KOPT-K1 (cell line): ENCODE data around the gene TMEM62.

ENCODE experiments used
- H3K27ac ChIP-seq: fragments of 200-600 bp; sonication (generic); 2 replicates; pipeline ENCODE4 v1.5.1; 2016; ENCODE audit warnings: antibody characterized with exemption, mild to moderate bottlenecking, low read depth, low read length; ENCODE audit not compliant: poor library complexity, severe bottlenecking
- H3K36me3 ChIP-seq: fragments of 200-600 bp; sonication (generic); 2 replicates; pipeline ENCODE4 v1.5.1; 2017; ENCODE audit warnings: antibody characterized with exemption, mild to moderate bottlenecking, low read length, moderate library complexity; ENCODE audit not compliant: insufficient read depth
- H3K9me3 ChIP-seq: fragments of 200-600 bp; sonication (generic); 2 replicates; pipeline ENCODE4 v1.5.1; 2017; ENCODE audit warnings: antibody characterized with exemption, low read length, mild to moderate bottlenecking; ENCODE audit not compliant: insufficient read depth, poor library complexity, severe bottlenecking

Gene TMEM62

GRCh38 chr15:43206054-43206453 is 72.7 kb downstream of the TMEM62 start:
- Histone ChIP-seq H3K27ac (no peak overlapping the region), H3K9me3 (no peaks in the 10 kb centered on the region), H3K36me3 (no peaks in the 10 kb centered on the region)

- Histone ChIP-seq H3K9me3 (no peaks in the 10 kb centered on the region), H3K27ac (no peak overlapping the region), H3K36me3 (no peaks in the 10 kb centered on the region)
Measured at GRCh38 chr15:43207024-43207423, 73.6 kb downstream of the TMEM62 start.

- Histone ChIP-seq H3K36me3 (no peaks in the 10 kb centered on the region), H3K9me3 (no peaks in the 10 kb centered on the region), H3K27ac (no peak overlapping the region)
Measured at GRCh38 chr15:43208052-43209002, 74.9 kb downstream of the TMEM62 start.

- Histone ChIP-seq H3K27ac (no peak overlapping the region), H3K9me3 (no peaks in the 10 kb centered on the region), H3K36me3 (no peaks in the 10 kb centered on the region)
Measured at GRCh38 chr15:43209059-43209824, 75.9 kb downstream of the TMEM62 start.

GRCh38 chr15:43210172-43210745 is 76.9 kb downstream of the TMEM62 start:
- H3K27ac ChIP-seq, result no peak overlapping the region
- H3K9me3 ChIP-seq, result no peaks in the 10 kb centered on the region
- no peaks in the 10 kb centered on the region for H3K36me3 ChIP-seq

- Histone ChIP-seq H3K9me3 (no peaks in the 10 kb centered on the region), H3K36me3 (no peaks in the 10 kb centered on the region), H3K27ac (no peak overlapping the region)
Measured at GRCh38 chr15:43210807-43211206, 77.4 kb downstream of the TMEM62 start.

- Histone ChIP-seq H3K36me3 (no peaks in the 10 kb centered on the region), H3K27ac (no peak overlapping the region), H3K9me3 (no peaks in the 10 kb centered on the region)
Measured at GRCh38 chr15:43211224-43211735, 77.9 kb downstream of the TMEM62 start.

GRCh38 chr15:43212299-43212698 is 78.9 kb downstream of the TMEM62 start:
- Histone ChIP-seq H3K27ac (no peak overlapping the region), H3K9me3 (no peaks in the 10 kb centered on the region), H3K36me3 (no peaks in the 10 kb centered on the region)

- H3K27ac ChIP-seq, result no peak overlapping the region
- no peaks in the 10 kb centered on the region for H3K36me3 ChIP-seq
- no peaks in the 10 kb centered on the region for H3K9me3 ChIP-seq
Measured at GRCh38 chr15:43212951-43213350, 79.6 kb downstream of the TMEM62 start.

GRCh38 chr15:43213466-43213865 is 80.1 kb downstream of the TMEM62 start:
- no peaks in the 10 kb centered on the region for H3K9me3 ChIP-seq
- H3K27ac ChIP-seq, result no peak overlapping the region
- no peaks in the 10 kb centered on the region for H3K36me3 ChIP-seq

GRCh38 chr15:43214169-43214568 is 80.8 kb downstream of the TMEM62 start:
- Histone ChIP-seq H3K27ac (no peak overlapping the region), H3K36me3 (no peaks in the 10 kb centered on the region), H3K9me3 (no peaks in the 10 kb centered on the region)

- H3K27ac ChIP-seq, result no peak overlapping the region
- no peaks in the 10 kb centered on the region for H3K36me3 ChIP-seq
- H3K9me3 ChIP-seq, result no peaks in the 10 kb centered on the region
Measured at GRCh38 chr15:43214592-43215295, 81.4 kb downstream of the TMEM62 start.

- Histone ChIP-seq H3K9me3 (no peaks in the 10 kb centered on the region), H3K36me3 (no peaks in the 10 kb centered on the region), H3K27ac (no peak overlapping the region)
Measured at GRCh38 chr15:43215961-43216360, 82.6 kb downstream of the TMEM62 start.

GRCh38 chr15:43218908-43219706 is 85.7 kb downstream of the TMEM62 start:
- no peaks in the 10 kb centered on the region for H3K36me3 ChIP-seq
- H3K9me3 ChIP-seq, result no peaks in the 10 kb centered on the region
- H3K27ac ChIP-seq, result no peak overlapping the region
